ENCODE data around the gene TLNRD1.

- TF ChIP-seq, protein P1, sequence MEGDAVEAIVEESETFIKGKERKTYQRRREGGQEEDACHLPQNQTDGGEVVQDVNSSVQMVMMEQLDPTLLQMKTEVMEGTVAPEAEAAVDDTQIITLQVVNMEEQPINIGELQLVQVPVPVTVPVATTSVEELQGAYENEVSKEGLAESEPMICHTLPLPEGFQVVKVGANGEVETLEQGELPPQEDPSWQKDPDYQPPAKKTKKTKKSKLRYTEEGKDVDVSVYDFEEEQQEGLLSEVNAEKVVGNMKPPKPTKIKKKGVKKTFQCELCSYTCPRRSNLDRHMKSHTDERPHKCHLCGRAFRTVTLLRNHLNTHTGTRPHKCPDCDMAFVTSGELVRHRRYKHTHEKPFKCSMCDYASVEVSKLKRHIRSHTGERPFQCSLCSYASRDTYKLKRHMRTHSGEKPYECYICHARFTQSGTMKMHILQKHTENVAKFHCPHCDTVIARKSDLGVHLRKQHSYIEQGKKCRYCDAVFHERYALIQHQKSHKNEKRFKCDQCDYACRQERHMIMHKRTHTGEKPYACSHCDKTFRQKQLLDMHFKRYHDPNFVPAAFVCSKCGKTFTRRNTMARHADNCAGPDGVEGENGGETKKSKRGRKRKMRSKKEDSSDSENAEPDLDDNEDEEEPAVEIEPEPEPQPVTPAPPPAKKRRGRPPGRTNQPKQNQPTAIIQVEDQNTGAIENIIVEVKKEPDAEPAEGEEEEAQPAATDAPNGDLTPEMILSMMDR (IDR thresholded peaks at IDR 0.05), result no peak
- no peak for TF ChIP-seq POLR2AphosphoS5 (IDR thresholded peaks at IDR 0.05)
Observed at GRCh38 chr15:80999623-81000036, 1.1 kb upstream of the TLNRD1 start.
